HG03108 (cell line): ENCODE data around the gene TMEM266.

Source experiments
- ATAC-seq: cut with Tn5 transposase; IDR thresholded peaks from one replicate; pipeline ENCODE4 v1.9.1; 2021; ENCODE audit warnings: moderate library complexity; ENCODE audit not compliant: unreplicated experiment

TMEM266 gene

GRCh38 chr15:76199106-76200082, 139.6 kb downstream of the TMEM266 start:
- no peak for ATAC-seq

DNA sequence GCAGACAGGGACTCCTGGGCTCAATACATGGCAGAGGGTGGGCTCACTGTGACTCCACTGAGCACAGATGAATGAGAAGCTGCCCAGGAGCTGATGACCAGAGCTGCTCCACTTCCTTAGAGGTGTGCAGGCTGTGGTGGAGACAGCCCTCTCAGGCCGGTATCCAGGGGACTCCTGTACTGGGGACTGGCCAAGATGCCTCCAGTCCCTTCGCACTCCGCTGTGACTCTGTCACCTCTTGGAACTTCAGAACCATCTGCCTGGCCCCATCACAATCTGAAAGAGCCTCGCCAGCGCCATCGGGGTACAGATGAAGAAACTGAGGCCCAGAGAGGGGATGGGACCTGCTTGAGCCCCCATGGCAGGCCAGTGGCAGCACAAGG, 140.3 kb downstream of the TMEM266 start:
- no peak for ATAC-seq

DNA sequence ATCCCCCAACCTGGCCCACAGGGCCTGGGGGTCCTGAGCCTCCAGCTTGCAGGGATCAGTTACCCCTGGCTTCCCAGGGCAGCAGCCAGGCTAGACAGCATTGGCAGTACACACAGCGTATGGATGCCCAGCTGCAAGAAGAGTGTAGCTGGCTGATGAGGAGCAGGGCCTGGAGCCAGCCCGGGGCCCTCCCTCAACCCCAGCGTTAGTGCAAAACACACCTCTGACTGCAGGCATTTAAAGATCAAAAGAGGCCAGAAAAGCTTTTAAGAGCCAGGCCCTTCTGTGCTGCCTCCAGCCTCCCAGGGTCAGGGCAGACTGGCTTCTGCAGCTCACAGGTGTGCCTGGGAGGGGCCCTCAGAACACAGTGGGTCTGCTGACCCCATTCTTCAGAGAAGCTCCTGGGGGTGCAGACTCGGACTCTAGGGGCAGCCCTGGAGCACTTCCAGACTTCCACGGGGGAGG, 140.9 kb downstream of the TMEM266 start:
- ATAC-seq, result no peak

GRCh38 chr15:76201536-76202255, 141.9 kb downstream of the TMEM266 start:
- no peak for ATAC-seq

DNA sequence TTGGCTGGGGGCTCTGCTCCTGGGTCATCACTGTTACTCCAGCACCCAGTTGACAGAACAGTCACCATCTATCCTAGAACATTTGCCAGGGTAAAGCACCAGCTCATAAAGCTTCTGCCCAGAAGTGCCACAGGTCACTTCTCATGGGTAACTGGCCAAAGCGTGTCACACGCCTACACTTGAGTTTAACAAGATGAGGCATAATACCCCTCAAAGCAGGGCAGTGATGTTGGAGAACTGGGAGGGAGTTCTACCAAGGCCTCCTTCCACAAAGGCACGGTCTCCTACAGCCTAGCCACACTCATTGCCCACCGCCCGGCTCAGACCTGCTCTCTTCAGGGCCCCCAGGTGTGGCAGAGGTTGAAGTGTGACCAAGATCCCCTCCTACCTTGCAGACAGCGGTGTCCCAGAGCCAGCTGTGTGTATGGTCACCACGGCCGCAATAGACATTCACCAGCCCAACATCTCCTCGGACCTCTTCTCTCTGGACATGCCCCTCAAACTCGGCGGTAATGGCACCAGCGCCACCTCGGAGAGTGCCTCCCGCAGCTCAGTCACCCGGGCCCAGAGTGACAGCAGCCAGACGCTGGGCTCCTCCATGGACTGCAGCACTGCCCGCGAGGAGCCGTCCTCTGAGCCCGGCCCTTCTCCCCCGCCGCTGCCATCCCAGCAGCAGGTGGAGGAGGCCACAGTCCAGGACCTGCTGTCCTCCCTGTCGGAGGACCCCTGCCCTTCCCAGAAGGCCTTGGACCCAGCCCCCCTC, 143.7 kb downstream of the TMEM266 start:
- no peak for ATAC-seq

DNA sequence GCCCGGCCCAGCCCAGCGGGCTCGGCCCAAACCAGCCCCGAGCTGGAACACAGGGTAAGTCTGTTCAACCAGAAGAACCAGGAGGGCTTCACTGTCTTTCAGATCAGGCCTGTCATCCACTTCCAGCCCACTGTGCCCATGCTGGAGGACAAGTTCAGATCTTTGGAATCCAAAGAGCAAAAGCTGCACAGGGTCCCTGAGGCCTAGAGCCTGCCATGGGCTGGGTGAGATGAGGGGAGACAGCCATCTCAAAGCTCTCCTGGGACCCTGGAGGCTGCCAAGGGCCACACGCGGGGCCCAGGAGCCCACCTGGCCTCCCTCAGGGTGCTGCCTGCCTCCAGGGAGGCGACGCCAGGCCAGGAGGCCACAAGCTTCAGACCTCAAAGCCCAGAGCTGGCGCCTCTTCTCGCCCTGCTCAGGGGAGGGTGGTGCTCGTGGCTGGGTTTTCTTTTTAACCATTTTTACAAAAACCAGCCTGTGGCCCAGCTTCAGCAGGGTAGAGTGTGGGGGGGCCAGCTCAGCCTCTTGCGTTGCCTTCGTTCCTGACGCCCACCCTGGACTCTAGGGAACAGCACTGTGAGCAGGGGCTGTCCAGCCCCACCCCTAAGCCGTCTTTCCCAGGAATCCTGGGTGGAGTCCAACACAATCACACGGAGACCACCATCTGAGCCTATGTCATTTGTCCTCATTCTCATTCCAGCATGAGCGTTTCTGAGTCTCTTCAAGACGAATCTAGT, 144.5 kb downstream of the TMEM266 start:
- ATAC-seq, result no peak

DNA sequence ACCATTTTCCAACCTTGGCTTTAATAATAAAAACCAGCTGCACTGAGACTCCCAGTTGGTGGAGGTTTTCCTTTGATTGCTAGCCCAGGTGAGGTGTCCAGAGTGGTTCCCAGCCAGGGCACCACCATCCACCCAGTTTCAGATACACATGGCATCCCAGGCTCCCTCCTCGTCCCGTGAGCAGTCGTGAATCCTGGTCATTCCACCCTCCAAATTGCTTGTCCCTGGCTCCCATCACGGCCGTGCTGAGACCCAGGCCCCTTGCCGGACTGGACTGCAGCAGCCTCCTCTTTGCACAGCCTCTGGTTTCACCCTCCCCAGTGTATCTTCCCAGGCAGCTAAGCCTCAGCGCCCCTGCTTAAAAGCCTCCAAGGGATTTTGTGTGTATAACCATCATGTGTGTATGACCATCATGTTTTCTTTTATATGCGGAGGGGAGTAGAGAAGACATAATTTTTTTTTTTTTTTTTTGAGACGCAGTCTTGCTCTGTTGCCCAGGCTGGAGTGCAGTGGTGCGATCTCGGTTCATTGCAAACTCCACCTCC, 145.2 kb downstream of the TMEM266 start:
- no peak for ATAC-seq

GRCh38 chr15:76206325-76206976, 146.7 kb downstream of the TMEM266 start:
- no peak for ATAC-seq

DNA sequence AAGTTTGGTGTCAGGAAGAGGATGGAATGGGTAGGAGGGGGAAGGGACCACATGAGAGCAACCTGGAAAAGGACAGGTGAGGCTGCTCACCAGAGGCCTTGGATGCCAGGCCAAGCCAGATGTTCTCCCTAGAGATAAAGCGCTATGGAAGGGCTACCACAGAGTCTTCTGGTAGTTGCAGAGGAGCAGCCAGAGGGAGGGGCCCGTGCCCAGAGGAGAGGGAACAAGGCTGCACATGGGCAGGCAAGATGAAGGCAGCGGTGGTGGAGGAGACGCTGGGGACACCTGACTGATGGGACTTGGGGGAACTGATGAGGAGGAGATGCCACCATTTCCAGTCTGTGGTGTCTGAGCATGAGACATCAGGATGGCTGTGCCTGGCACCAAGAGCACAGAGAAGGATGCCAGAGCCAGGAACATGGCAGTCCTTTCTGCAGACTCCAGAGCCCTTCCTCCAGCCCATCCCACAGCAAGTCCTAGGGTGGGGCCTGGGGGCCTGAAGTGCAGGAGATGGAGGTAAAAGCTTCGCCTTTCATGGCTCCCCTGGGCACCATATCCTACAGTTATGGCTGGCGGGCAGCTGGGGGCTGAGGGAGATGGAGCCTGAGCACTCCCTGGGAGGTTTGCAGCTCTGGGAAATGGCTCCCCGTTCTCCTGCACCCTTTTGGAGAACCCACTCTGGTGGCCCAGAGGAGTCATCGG, 148.4 kb downstream of the TMEM266 start:
- no peak for ATAC-seq

- ATAC-seq, result no peak
Observed at GRCh38 chr15:76208786-76209424, 149.1 kb downstream of the TMEM266 start.

- no peak for ATAC-seq
Observed at GRCh38 chr15:76209523-76209922, 149.7 kb downstream of the TMEM266 start.

GRCh38 chr15:76209942-76210341, 150.2 kb downstream of the TMEM266 start:
- ATAC-seq, result no peak

DNA sequence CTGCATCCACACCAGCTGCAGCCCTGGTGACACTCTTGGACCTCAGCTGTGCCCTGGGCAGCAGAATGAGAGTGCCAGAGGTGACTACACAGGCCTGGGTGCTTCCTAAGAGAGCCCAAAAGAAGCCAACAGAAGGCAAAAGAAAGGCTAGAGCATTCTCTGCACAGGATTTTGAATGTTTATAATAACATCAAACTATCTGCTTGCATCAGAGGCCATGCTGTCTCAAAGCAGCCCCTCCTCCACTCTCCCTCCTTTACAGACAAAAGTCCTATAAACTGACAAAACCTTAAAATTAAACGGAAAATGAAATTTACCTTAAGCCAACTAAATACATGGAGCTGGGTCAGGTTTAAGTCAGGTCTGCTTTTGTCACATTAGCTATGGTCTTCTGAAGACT, 155.8 kb downstream of the TMEM266 start:
- ATAC-seq, result no peak

DNA sequence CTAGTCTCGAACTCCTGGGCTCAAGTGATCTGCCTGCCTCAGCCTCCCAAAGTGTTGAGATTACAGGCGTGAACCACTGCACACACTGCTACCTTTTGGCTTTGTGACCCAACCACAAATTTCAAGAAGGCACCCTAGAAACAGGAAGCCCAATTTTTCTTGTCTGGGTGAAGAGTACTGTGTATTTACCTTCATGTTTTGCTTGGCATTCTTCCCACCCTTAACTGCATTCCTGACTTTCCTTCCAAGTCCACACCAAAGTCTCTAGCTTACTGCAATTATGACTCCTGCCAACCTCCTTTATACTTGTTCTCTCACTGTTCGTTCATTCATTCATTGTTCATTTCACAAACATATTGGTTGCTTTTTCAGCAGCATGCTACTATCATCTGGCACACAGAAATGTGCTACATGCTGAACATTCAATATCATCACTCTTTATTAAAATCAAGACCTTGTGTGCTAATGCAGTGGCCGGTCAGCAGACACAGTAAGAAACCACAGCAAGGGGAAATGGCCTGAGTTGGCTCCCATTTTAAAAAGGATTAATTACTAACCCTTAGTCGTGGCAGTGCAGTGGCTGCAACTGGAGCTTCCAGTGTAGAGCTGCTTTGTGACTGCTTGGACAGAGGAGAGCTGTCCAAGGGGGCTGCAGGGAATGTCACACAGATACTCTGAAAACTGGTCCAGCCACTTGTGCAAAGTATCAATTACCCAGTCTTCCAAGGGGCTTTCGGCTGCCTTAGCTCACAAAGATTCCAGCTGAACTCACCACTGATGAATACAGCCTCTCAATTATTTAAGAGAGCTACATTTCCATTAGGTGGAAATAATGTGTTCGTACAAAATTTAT, 157.5 kb downstream of the TMEM266 start:
- ATAC-seq, result no peak

GRCh38 chr15:76217882-76218217, 158.1 kb downstream of the TMEM266 start:
- no peak for ATAC-seq

- ATAC-seq, result no peak
Observed at GRCh38 chr15:76221085-76221767, 161.4 kb downstream of the TMEM266 start.

DNA sequence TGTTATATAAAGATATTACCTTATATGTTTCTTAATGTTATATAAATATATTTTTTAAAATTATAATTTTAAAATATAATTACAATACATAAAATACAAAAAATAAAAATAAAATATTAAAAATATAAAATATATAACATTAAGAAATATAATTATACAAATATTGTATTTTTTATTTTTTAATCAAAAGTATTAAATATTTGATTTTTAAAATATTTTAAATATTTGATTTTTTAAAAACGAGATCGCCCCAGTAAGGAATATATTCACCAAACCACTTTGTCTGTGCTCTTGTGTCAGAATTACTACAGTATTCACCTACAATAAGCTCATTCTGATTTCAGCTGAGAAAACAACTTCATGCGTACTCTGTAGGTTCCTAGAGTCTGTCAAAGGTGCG, 162.4 kb downstream of the TMEM266 start:
- ATAC-seq, result no peak
